GM19099 (cell line): Measurements from ENCODE around the gene STRADA.

Experiments
- POLR2A ChIP-seq: IDR thresholded peaks from 3 replicates; pipeline ENCODE4 v1.6.1; 2011; ENCODE audit warnings: low read depth; ENCODE audit not compliant: insufficient read length; ENCODE audit errors: extremely low read depth

STRADA gene

GRCh38 chr17:63714550-63715277 lies 26.9 kb downstream of the STRADA start:
- no peak for TF ChIP-seq POLR2A

- TF ChIP-seq POLR2A, result no peak
Measured at GRCh38 chr17:63709110-63709509, 32.5 kb downstream of the STRADA start.

GRCh38 chr17:63707151-63707550 lies 34.4 kb downstream of the STRADA start:
- no peak for TF ChIP-seq POLR2A

- no peak for TF ChIP-seq POLR2A
Measured at GRCh38 chr17:63706336-63707082, 35.1 kb downstream of the STRADA start.

- TF ChIP-seq POLR2A, result no peak
Measured at GRCh38 chr17:63705657-63706056, 35.9 kb downstream of the STRADA start.

- no peak for TF ChIP-seq POLR2A
Measured at GRCh38 chr17:63704836-63705235, 36.8 kb downstream of the STRADA start.

GRCh38 chr17:63704259-63704576 lies 37.4 kb downstream of the STRADA start:
- TF ChIP-seq POLR2A, result no peak

GRCh38 chr17:63703556-63704258 lies 37.9 kb downstream of the STRADA start:
- TF ChIP-seq POLR2A, result no peak

- TF ChIP-seq POLR2A, result no peak
Measured at GRCh38 chr17:63703029-63703428, 38.6 kb downstream of the STRADA start.

GRCh38 chr17:63702721-63703015 lies 38.9 kb downstream of the STRADA start:
- no peak for TF ChIP-seq POLR2A

GRCh38 chr17:63701868-63702720 lies 39.5 kb downstream of the STRADA start:
- no peak for TF ChIP-seq POLR2A

- TF ChIP-seq POLR2A, result no peak
Measured at GRCh38 chr17:63701456-63701820, 40.2 kb downstream of the STRADA start.

GRCh38 chr17:63700528-63701455 lies 40.8 kb downstream of the STRADA start:
- peak; percentile 13 for TF ChIP-seq POLR2A

GRCh38 chr17:63699638-63700527 lies 41.7 kb downstream of the STRADA start, which contains the start of gene LIMD2:
Gene LIMD2 (minus strand): TSS chr17:63700125. CDS start chr17:63699298, 827 bp downstream.
- peak; percentile 78 for TF ChIP-seq POLR2A
